VCaP (cell line): Measurements from ENCODE around the gene PRKAG1.

Experiments used
- H3K27ac ChIP-seq: fragments of 450-650 bp; 2 replicates; pipeline ENCODE4 v1.5.1; 2017
- CTCF ChIP-seq: fragments of 450-650 bp; conservative IDR thresholded peaks from 2 replicates; pipeline ENCODE4 v1.5.1; 2017; ENCODE audit warnings: mild to moderate bottlenecking, moderate library complexity

Gene PRKAG1

GRCh38 chr12:48998497-48999353 is 19.9 kb downstream of the PRKAG1 start:
- peak overlapping the region; percentile 87 for H3K27ac ChIP-seq
- no peak for TF ChIP-seq CTCF

- TF ChIP-seq CTCF = no peak
- peak overlapping the region; percentile 87 for H3K27ac ChIP-seq
Observed at GRCh38 chr12:48997719-48998496, 20.7 kb downstream of the PRKAG1 start.

- TF ChIP-seq CTCF = peak; percentile 16; the same call in 1 of the 2 replicates
- no peak overlapping the region; the same call in 1 of the 2 replicates for H3K27ac ChIP-seq
Observed at GRCh38 chr12:48996794-48997718, 21.5 kb downstream of the PRKAG1 start.

- H3K27ac ChIP-seq = peak overlapping the region; percentile 27
- TF ChIP-seq CTCF = peak; percentile 93
Observed at GRCh38 chr12:48995086-48995879, 23.3 kb downstream of the PRKAG1 start.

GRCh38 chr12:48994224-48995085 is 24.1 kb downstream of the PRKAG1 start:
- H3K27ac ChIP-seq = no peak overlapping the region
- TF ChIP-seq CTCF = no peak

- TF ChIP-seq CTCF = no peak
- no peak overlapping the region for H3K27ac ChIP-seq
Observed at GRCh38 chr12:48993787-48994186, 24.8 kb downstream of the PRKAG1 start.
